Activated naive CD8-positive, alpha-beta T cell (primary cell): ENCODE measurements around the gene KRAS.
"Not testable (repeated sequence)": the region's sequence is repeated elsewhere in the genome, so short reads cannot be mapped to it uniquely, and the experiment has no call there.

Experiments
- H3K27ac Mint-ChIP-seq: one replicate; pipeline ENCODE4 v1.8.0; 2021; ENCODE audit warnings: mixed read lengths
- H3K27me3 Mint-ChIP-seq: one replicate; pipeline ENCODE4 v1.8.0; 2021; ENCODE audit warnings: mixed read lengths
- H3K36me3 Mint-ChIP-seq: one replicate; pipeline ENCODE4 v1.8.0; 2021; ENCODE audit warnings: mixed read lengths
- H3K4me1 Mint-ChIP-seq: one replicate; pipeline ENCODE4 v1.8.0; 2021; ENCODE audit warnings: low read depth, mixed read lengths
- H3K4me3 Mint-ChIP-seq: one replicate; pipeline ENCODE4 v1.8.0; 2021; ENCODE audit warnings: mild to moderate bottlenecking, mixed read lengths
- H3K9me3 Mint-ChIP-seq: one replicate; pipeline ENCODE4 v1.8.0; 2021; ENCODE audit warnings: low read depth, mixed read lengths

KRAS gene

GRCh38 chr12:25250744-25251730 is at the start of gene KRAS:
Gene KRAS, minus strand, starts transcription at chr12:25250929.
- H3K27me3 Mint-ChIP-seq, result no peaks in the 10 kb centered on the region
- H3K27ac Mint-ChIP-seq, result peak within 1 kb of the TSS; percentile 88
- peaks cover 4% of the 10 kb centered on the region for H3K9me3 Mint-ChIP-seq
- H3K4me1 Mint-ChIP-seq, result peaks cover 47% of the 10 kb centered on the region
- H3K36me3 Mint-ChIP-seq, result peaks cover 4% of the 10 kb centered on the region
- peak within 1 kb of the TSS; percentile 91 for H3K4me3 Mint-ChIP-seq

- Mint-ChIP-seq H3K36me3 (peaks cover 2% of the 10 kb centered on the region), H3K4me1 (peaks cover 12% of the 10 kb centered on the region), H3K27ac (no peak overlapping the region), H3K4me3 (no peak overlapping the region), H3K27me3 (no peaks in the 10 kb centered on the region), H3K9me3 (no peaks in the 10 kb centered on the region)
Observed at GRCh38 chr12:25296381-25296780, 45.7 kb upstream of the KRAS start.

DNA sequence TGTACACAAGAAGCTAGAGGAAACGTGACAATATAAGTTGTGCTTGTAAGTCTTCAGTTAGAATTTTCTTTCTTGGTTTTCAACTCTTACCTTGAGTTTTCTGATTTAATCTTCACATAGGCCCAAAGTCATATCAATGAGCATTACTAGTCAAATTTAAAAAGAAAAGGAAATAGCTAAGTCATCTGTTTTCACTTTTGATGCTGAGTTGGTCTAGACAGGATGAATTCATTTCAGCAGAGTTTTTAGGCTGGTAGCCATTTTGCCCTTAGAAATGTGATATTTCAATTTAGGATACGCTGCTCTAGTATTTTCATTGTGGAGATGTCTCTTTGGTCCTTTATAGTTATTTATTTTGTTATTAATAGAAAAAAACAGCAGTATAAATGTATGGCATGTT is 44.6 kb upstream of the KRAS start:
- Mint-ChIP-seq H3K4me3 (no peak overlapping the region), H3K36me3 (peaks cover 2% of the 10 kb centered on the region), H3K27ac (no peak overlapping the region), H3K9me3 (no peaks in the 10 kb centered on the region), H3K27me3 (no peaks in the 10 kb centered on the region), H3K4me1 (peaks cover 12% of the 10 kb centered on the region)

DNA sequence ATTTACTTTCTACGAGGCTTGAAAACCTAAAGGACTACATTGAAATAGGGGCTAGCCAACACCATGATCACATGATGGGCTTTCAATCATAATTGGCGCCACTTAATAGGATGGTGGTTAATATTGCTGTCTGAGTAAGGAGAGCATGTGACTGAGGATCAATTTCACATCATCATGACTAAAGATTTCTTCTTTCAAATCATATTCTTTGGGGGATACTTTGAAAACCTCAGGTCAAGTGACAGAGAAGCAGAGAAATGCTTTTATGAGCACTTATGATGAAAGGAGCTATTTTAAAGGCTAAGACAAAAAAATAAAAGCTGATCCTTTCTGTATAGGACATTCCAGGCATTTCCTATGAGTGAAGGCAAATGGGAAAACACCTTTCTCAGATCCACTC is 42.9 kb upstream of the KRAS start:
- no peak overlapping the region for H3K27ac Mint-ChIP-seq
- no peaks in the 10 kb centered on the region for H3K27me3 Mint-ChIP-seq
- H3K9me3 Mint-ChIP-seq, result peaks cover 14% of the 10 kb centered on the region
- H3K36me3 Mint-ChIP-seq, result peaks cover 7% of the 10 kb centered on the region
- H3K4me3 Mint-ChIP-seq, result no peak overlapping the region
- peaks cover 12% of the 10 kb centered on the region for H3K4me1 Mint-ChIP-seq

- H3K9me3 Mint-ChIP-seq, result peaks cover 15% of the 10 kb centered on the region
- H3K27me3 Mint-ChIP-seq, H3K36me3 Mint-ChIP-seq, H3K27ac Mint-ChIP-seq, H3K4me3 Mint-ChIP-seq: not testable (repeated sequence)
- peaks cover 12% of the 10 kb centered on the region for H3K4me1 Mint-ChIP-seq
Observed at GRCh38 chr12:25292810-25293221, 42.1 kb upstream of the KRAS start.

DNA sequence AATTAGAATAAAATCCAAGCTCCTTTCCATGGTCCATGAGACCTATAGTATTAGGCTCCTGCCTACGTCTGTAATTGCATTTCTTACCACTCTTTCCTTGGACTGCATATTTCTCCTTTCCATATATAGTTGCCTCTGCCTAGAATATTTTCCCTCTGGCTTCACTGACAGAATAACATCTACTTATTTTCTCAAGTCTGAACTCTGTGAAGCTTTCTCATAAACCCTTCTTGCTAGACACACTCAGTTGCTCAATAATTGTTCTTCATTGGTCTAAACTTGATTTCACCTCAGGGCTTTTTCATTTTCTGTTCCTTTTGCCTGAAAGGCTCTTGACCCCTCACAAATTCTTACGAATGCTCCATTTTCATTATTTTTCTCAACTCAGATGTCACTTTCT is 36.9 kb upstream of the KRAS start:
- Mint-ChIP-seq H3K4me3 (no peak overlapping the region), H3K27ac (no peak overlapping the region), H3K9me3 (peaks cover 23% of the 10 kb centered on the region), H3K4me1 (peaks cover 18% of the 10 kb centered on the region), H3K27me3 (no peaks in the 10 kb centered on the region), H3K36me3 (peaks cover 10% of the 10 kb centered on the region)

- Mint-ChIP-seq H3K4me1 (peaks cover 20% of the 10 kb centered on the region), H3K9me3 (peaks cover 23% of the 10 kb centered on the region), H3K27ac (no peak overlapping the region), H3K27me3 (no peaks in the 10 kb centered on the region), H3K36me3 (peaks cover 8% of the 10 kb centered on the region), H3K4me3 (no peak overlapping the region)
Observed at GRCh38 chr12:25286837-25287236, 36.1 kb upstream of the KRAS start.

GRCh38 chr12:25284024-25284423 is 33.3 kb upstream of the KRAS start:
- Mint-ChIP-seq H3K27ac (no peak overlapping the region), H3K4me1 (peaks cover 45% of the 10 kb centered on the region), H3K9me3 (peaks cover 13% of the 10 kb centered on the region), H3K27me3 (no peaks in the 10 kb centered on the region), H3K36me3 (peaks cover 3% of the 10 kb centered on the region), H3K4me3 (no peak overlapping the region)

DNA sequence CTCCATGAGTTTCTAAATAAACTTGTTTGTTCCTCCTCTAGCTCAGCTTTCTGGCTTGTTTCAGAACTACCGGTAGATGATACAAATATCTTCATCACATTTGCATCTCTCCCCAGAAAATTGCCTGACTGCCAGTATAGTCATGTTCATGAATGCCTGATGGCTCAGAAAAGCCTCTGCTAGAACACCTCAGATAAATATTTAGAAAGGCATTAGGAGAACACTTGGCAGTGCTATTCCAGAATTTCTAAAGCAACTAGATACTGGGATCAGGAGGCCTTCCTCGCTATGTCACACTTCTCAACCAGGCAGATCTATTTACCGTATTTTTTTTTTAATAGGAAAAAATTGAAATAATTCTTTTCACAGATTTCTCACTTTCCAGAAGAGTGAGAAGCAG is 32.3 kb upstream of the KRAS start:
- Mint-ChIP-seq H3K36me3 (peaks cover 3% of the 10 kb centered on the region), H3K9me3 (peaks cover 8% of the 10 kb centered on the region), H3K4me1 (peaks cover 46% of the 10 kb centered on the region), H3K27me3 (no peaks in the 10 kb centered on the region), H3K4me3 (no peak overlapping the region), H3K27ac (peak overlapping the region; percentile 55)

DNA sequence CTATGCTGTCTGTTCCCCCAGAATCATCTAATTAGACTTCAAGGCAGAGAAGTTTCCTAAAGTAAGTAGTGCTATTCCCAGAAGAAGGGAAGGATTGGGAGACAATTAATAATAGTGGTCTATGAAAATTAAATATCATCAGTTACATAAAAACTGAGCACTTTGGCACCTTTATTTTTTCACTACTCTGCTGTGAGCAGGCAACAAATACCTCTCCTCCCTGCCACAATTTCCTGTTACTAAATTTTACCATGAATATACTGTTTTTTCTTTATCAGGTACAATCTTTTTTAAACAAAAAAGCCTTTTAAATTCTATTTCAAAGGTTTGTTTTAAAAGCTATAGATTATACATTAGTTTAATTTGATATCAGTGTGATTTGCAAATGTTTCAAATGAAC is 29.4 kb upstream of the KRAS start:
- no peaks in the 10 kb centered on the region for H3K9me3 Mint-ChIP-seq
- peak overlapping the region; percentile 57 for H3K4me3 Mint-ChIP-seq
- H3K27ac Mint-ChIP-seq, result peak overlapping the region; percentile 88
- no peaks in the 10 kb centered on the region for H3K27me3 Mint-ChIP-seq
- peaks cover 2% of the 10 kb centered on the region for H3K36me3 Mint-ChIP-seq
- peaks cover 53% of the 10 kb centered on the region for H3K4me1 Mint-ChIP-seq

GRCh38 chr12:25278269-25278668 is 27.5 kb upstream of the KRAS start:
- H3K4me3 Mint-ChIP-seq, result no peak overlapping the region
- H3K36me3 Mint-ChIP-seq, result peaks cover 2% of the 10 kb centered on the region
- H3K4me1 Mint-ChIP-seq, result peaks cover 47% of the 10 kb centered on the region
- H3K27ac Mint-ChIP-seq, result no peak overlapping the region
- H3K9me3 Mint-ChIP-seq, result no peaks in the 10 kb centered on the region
- H3K27me3 Mint-ChIP-seq, result no peaks in the 10 kb centered on the region

GRCh38 chr12:25276199-25276937 is 25.6 kb upstream of the KRAS start:
- Mint-ChIP-seq H3K9me3 (no peaks in the 10 kb centered on the region), H3K27ac (peak overlapping the region; percentile 35), H3K27me3 (no peaks in the 10 kb centered on the region), H3K36me3 (peaks cover 2% of the 10 kb centered on the region), H3K4me3 (no peak overlapping the region), H3K4me1 (peaks cover 33% of the 10 kb centered on the region)

GRCh38 chr12:25271486-25272098 is 20.9 kb upstream of the KRAS start:
- H3K36me3 Mint-ChIP-seq, result no peaks in the 10 kb centered on the region

DNA sequence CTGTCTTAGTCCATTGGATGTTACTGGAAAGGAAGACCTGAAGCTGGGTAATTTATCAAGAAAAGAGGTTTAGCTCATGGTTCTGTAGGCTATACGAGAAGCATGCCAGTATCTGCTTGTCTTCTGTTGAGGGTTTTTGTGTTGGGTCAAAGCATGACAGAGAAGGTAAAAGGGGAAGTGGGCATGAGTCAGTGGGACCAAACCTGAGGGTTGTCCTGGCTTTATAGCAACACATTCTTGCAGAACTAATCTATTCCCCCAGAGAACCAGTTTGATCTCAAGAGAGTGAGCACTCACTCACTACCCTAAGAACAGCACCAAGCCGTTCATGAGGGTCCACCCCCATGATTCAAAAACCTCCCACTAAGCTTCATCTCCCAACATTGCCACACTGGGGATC is 19.0 kb upstream of the KRAS start:
- Mint-ChIP-seq H3K27me3 (no peaks in the 10 kb centered on the region), H3K36me3 (no peaks in the 10 kb centered on the region), H3K9me3 (no peaks in the 10 kb centered on the region), H3K4me1 (peaks cover 9% of the 10 kb centered on the region), H3K27ac (no peak overlapping the region), H3K4me3 (no peak overlapping the region)

More at GRCh38 chr12:25271486-25272098, 20.9 kb upstream of the KRAS start:
- Mint-ChIP-seq H3K27me3 (no peaks in the 10 kb centered on the region), H3K4me1 (peaks cover 14% of the 10 kb centered on the region), H3K9me3 (no peaks in the 10 kb centered on the region), H3K27ac (no peak overlapping the region), H3K4me3 (no peak overlapping the region)

DNA sequence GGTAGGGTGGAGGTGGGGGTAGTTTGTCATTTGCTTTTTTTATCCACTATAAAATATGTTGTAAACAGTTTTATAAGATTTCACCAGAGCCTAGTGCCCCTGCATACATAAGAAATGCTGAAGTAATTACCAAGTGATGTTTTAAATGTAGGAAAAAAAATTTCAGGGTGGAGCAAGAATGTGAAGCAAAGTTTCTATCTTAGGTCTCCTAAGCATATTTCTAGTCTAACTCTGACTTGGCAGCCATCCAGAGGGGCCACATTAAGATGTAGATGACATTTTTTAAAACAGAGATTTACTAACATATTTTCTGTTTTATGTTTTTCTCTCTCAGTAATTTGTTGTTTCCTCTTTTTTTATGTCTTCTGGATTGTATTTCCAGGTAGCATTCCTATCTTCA is 15.8 kb upstream of the KRAS start:
- no peaks in the 10 kb centered on the region for H3K36me3 Mint-ChIP-seq
- H3K27me3 Mint-ChIP-seq, result no peaks in the 10 kb centered on the region
- no peaks in the 10 kb centered on the region for H3K9me3 Mint-ChIP-seq
- H3K4me1 Mint-ChIP-seq, result peaks cover 6% of the 10 kb centered on the region
- H3K27ac Mint-ChIP-seq, result no peak overlapping the region
- H3K4me3 Mint-ChIP-seq, result no peak overlapping the region
